GM19099 (cell line): ENCODE measurements around the gene OSBPL1A.

Source experiments
- POLR2A ChIP-seq: IDR thresholded peaks from 3 replicates; pipeline ENCODE4 v1.6.1; 2011; ENCODE audit warnings: low read depth; ENCODE audit not compliant: insufficient read length; ENCODE audit errors: extremely low read depth

OSBPL1A gene

DNA sequence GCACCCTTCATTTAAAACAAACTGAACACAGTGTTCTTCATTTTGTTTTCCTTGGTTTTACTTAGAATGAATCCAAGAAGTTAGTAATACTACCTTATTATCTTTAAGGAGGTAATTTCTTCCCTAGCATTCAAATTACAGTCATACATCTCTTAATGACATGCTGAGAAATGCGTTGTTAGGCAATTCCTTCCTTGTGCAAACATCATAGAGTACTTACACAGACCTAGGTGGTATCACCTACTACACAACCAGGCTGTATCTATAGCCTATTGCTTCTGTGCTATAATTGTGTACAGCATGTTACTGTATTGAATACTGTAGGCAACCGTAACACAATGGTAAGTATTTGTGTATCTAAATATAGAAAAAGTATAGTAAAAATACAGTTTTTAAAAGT, 267.1 kb downstream of the OSBPL1A start:
- TF ChIP-seq POLR2A = no peak

DNA sequence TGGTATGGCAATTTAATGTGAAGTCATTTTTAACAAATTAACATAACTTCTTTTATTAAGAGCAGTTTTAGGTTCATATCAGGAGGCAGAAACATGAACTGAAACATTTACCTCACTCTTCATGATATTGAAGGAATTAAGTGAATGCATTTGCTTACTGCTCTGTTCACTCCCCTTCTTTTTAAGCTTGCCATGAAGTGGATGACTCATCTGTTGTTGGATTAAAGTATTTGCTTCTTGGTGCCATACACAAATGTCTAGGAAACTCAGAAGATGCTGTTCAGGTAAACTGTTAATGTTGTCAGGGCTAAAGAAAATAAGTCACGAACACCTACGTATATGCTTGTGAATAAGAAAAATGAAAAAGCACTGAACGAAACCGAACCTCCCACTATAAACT, 268.9 kb downstream of the OSBPL1A start:
- TF ChIP-seq POLR2A = no peak

DNA sequence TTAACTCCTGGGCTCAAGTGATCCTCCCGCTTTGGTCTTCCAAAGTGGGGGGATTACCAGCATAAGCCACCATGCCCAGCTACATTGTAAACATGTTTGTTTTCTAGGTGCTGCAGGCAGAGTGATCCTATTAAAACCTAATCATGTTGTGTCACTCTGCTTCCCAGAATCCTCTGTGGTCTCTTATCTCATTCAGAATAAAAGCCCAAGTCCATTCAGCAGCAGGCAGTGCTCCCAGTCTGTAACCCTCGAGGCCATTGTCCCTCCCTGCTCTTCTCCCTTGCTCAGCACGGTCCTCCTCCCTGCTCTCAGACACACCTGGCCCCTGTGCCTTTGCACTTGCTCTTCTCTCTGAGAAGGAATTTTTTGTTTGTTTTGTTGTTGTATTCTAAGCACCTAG, 269.9 kb downstream of the OSBPL1A start:
- TF ChIP-seq POLR2A = no peak

DNA sequence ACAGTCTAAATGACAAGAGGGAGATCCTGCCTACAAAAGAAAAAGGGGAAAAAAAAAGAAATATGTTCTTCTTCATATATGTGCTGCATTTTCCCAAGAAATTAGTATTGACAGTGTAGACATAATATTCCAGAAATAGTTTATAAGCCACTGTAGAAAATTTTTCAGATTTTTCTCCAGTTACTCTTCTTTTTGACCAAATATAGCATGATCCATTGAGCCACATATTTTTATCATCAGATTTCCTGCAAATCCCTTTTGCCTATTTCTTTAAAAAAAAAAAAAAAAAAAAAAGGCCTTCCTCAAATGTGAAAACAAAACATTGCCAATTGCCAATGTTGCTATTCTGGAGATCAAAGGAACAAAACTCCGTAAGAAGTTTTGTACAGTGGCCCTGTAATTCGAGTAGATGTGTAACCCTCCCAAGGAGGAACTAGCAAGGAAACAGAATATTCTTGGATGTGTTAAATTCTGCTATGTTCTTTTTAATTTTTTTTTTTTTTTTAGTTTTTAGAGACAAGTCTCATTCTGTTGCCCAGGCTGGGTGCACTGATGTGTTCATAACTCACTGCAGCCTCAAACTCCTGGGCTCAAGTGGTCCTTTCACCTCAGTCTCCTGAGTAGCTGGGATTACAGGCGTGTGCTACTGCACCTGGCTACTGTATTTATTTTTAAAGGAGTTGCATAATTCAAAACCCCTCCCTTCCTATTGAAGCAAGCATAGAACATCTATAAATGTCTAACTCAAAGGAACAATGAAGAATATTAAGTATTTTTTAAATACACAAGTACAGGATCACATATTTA, 271.3 kb downstream of the OSBPL1A start:
- TF ChIP-seq POLR2A = no peak

DNA sequence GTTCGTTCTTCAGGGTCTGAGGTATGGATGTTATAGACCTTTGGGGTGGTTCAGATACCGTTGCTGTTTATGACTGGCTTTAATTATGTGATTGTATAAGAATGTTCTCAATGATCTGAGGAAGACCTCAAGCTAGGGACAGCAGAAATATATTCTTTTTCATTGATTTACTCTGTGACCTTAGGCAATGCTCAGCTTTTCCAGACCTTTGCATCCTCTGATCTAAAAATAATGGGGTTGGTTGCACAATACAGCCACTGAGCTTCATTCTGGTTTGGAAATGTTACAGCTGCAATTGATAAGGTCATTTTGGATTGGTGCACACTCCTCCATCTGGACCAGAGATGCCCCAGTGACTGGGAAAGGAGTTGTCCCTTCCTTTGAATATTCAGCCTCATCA, 276.0 kb downstream of the OSBPL1A start:
- TF ChIP-seq POLR2A = no peak

DNA sequence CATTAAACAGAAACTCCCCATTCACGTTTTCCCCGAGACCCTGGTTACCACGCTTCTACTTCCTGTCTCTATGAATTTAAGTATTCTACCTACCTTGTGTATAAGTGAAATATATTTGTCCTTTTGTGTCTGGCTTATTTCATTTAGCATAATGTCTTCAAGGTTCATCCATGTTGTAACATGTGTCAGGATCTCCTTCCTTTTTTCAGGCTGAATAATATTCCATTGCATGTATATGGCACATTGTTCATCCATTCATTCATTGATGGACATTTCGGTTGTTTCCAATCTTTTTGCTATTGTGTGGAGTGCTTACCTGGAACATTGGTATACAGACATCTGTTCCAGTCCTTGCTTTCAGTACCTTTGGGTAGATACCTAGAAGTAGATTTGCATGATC, 276.9 kb downstream of the OSBPL1A start:
- TF ChIP-seq POLR2A = no peak

DNA sequence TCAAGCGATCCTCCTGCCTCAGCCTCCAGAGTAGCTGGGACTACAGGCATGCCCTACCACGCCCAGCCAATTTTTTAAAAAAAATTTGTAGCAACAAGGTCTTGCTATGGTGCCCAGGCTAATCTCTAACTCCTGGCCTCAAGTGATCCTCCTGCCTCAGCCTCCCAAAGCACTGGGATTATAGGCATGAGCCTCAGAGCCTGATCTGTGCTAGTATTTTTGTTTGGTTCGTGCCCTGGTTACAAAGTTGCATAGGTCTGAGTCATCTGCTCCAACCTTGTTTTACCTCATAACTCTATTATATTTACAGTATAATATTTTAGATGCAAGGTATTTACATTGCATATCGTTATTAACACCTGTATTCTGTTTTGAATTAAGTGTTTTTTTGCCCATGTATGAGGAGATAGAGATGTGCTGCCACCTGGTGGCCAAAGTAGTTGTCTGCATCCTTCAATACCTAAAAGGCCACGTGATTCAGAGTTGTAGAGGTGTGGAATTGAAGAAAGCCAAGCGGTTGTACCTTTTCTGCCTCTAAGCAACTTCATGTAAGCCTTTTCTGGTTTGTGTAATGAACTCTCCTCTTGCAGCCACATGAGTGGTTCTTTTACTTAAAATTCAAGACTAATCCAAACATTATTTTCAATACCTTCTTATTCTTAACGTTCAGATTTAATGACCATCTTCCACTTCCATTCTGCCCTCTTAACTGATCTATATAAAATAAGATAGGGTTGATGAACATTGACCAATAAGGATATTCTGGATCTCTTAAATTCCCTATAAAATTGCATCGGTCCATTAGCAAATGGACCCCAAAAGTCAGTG, 278.7 kb downstream of the OSBPL1A start:
- TF ChIP-seq POLR2A = no peak

DNA sequence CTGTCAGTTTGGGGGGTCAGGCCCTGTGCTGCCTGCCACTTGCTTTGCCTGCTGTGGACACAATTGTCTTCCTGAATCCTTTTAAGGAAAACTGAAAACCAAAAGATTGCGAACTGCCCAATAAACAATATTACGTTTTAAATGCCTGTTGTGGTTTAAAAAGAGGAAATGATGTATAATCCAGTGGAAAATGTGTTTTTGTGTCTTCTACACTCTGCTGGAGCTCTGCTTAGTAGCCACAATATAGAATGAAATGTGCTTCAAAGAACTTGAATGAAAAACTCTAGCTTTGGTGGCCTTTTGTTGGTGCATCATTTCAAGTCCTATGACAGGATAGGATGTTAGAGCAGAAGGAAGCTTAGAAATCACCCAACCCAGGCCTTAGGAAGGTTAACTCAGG, 282.0 kb downstream of the OSBPL1A start:
- no peak for TF ChIP-seq POLR2A

DNA sequence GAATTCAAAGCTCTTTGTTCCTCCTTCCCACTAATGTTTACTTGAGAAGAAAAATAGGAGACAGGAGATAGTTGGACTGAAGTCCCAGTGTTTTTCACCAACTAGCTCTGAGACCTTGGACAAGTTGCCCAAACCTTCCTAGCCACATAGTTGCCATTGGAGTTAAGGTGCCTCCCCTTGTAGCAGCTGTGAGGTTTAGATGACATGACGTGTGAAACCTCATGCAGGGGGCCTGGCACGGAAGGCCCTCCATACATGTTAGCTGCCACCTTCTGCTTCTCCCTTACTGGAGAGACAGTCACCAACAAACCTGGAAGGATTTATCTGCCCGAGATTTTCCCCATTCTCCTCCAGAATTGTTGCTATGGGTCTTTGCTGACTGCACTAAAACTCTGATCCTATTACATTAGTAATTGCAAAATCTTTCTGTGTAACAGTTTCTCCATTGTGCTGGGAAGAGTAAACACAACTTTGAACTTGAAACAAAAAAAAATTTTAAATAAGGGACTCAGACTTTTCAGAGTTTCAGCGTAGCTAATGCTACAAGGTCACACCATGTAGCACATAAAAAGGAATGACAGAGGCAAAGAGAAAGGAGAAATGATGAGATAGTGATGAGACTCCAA, 282.6 kb downstream of the OSBPL1A start:
- TF ChIP-seq POLR2A = no peak

DNA sequence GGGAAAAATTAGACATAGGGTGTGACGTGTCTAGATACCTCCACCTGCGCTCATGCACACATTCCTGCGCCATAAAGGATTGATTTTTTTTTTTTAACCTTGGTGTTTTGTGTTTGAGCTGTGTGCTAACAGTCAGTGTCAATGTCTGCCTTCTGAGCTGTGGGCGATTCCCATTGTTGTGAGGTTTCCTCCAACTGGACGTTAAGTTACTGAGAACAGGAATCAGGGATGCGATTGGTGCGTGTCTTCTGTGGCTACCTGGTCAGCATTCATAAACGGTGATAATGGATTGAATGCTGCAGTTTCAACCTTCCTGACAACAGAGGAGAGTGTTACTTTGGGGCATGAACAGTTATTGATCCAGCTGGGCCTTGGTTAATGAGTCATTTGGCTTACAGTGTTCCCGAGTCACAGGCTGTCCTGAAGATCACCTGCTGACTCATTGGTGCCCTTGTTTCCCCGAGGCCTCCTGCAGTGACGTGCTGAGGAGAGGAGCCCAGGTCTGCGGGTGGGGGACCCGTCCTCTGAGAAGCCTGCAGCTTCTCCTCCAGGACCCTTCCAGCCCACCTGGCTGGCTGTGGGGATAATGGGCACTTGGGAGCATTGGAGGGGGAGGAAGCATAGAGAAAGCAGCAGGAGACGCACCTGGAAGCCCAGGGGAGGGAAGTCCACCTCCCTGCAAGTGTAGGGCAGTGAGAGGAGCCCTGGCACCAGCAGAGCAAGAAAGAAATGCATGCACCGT, 284.6 kb downstream of the OSBPL1A start:
- no peak for TF ChIP-seq POLR2A

DNA sequence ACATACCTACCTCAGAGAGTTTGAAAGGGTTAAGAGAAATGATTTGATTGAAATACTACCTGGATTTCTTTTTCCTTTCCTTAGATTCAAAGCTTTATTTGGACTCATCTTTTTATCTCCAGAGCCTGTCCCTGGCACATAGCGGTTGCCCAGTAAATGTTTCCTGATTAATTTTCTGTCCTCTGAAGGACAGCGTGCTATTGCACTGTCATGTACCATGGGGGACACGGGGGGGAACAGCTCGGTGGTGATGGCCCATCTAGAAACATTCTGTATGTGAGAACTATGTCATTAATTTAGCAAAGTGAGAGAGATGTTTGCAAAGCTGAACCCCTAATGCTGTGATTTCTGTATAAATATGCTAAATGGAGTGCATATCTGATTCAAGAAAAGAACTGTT, 285.2 kb downstream of the OSBPL1A start:
- TF ChIP-seq POLR2A = no peak
